ENCODE data around the gene KPNA6. TPM values are rescaled to one million over a fixed set of nuclear protein-coding genes. Genes with fewer than 3 reads are reported as not detected.
A peak's percentile ranks its signal among the peaks of the same experiment; 100 is the strongest.

The KPNA6 gene
- polyA plus RNA-seq, 1 donor (not counting 4 experiments of a cell fraction or from before 2014, with no cell fraction given): 42.6 TPM

DNA sequence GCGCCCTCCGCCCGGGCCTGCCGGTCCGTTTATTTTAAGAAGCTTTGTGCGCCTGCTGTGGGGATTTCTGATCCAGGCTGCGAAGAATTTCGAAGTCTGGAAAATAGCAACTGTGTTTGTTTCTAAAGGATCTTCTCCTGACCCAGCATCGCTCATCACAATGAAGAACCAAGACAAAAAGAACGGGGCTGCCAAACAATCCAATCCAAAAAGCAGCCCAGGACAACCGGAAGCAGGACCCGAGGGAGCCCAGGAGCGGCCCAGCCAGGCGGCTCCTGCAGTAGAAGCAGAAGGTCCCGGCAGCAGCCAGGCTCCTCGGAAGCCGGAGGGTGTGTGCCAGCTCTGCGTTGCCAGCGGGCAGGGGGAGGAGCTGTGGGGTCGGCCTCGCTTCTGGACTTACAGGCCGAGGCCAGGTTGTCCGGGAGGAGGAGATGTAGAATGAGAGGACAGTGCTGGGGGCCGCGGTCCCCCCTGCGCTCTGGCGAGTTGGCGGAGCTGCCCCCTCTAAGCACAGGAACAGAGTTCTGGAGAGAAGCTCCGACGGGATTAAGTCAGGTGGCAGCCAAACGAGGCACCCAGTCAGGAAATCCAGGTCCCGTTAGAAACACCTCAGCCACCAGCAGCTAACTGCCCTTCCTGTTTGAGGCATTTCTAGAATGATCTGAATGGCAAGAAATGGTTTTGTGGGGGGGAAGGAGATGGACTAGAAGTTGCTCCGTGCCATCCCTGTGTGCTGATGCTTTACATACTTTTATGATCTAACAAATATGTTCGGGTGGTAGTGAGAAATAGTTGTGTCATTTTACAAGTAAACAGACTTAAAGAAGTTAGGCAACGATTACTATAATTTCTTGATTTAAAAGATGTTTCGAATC lies 72.6 kb downstream of the KPNA6 start:
- Histone ChIP-seq H3K79me2 (ENCODE audit: control insufficient read depth, insufficient read depth, low read length) (peaks cover 44% of the 10 kb centered on the region), H4K20me1 (ENCODE audit: control insufficient read depth, extremely low read depth, insufficient read depth, low read length) (no peaks in the 10 kb centered on the region)
- dilution Hi-C loops (cut with MboI; ENCODE audit: extremely low pct_ligation_motif_present, low sequenced_read_pairs): no loop called here

DNA sequence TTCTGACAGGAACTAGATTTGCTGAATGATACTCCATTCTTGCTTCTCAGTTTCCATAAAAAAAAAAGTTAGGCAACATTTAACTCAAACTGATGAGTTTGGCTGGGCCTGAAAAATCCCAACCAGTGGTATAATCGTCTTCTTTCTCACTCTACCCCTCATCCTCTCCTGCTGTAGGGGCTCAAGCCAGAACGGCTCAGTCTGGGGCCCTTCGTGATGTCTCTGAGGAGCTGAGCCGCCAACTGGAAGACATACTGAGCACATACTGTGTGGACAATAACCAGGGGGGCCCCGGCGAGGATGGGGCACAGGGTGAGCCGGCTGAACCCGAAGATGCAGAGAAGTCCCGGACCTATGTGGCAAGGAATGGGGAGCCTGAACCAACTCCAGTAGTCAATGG lies 73.2 kb downstream of the KPNA6 start:
- peak overlapping the region; percentile 90 for H3K27ac ChIP-seq (ENCODE audit: control insufficient read depth, insufficient read depth, low read length)
- TF ChIP-seq, protein P1, sequence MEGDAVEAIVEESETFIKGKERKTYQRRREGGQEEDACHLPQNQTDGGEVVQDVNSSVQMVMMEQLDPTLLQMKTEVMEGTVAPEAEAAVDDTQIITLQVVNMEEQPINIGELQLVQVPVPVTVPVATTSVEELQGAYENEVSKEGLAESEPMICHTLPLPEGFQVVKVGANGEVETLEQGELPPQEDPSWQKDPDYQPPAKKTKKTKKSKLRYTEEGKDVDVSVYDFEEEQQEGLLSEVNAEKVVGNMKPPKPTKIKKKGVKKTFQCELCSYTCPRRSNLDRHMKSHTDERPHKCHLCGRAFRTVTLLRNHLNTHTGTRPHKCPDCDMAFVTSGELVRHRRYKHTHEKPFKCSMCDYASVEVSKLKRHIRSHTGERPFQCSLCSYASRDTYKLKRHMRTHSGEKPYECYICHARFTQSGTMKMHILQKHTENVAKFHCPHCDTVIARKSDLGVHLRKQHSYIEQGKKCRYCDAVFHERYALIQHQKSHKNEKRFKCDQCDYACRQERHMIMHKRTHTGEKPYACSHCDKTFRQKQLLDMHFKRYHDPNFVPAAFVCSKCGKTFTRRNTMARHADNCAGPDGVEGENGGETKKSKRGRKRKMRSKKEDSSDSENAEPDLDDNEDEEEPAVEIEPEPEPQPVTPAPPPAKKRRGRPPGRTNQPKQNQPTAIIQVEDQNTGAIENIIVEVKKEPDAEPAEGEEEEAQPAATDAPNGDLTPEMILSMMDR (optimal IDR thresholded peaks at IDR 0.05 in 1 of 3, IDR thresholded peaks at IDR 0.05 in 1 of 3, conservative IDR thresholded peaks at IDR 0.05 in 1 of 3; ENCODE audit: extremely low read depth in 1 of 3, insufficient read depth in 2 of 3, low read length in 3 of 3): no peak
- no peak for TF ChIP-seq EZH2 (IDR thresholded peaks at IDR 0.05; ENCODE audit: low read length)
- dilution Hi-C loops (cut with MboI; ENCODE audit: extremely low pct_ligation_motif_present, low sequenced_read_pairs): no loop called here

More for the DNA sequence above, 72.6 kb downstream of the KPNA6 start:
- peaks cover 3% of the 10 kb centered on the region for H3K9me1 ChIP-seq (ENCODE audit: control insufficient read depth, extremely low read depth, insufficient read depth, low read length)
- peaks cover 19% of the 10 kb centered on the region for H3K4me1 ChIP-seq (ENCODE audit: control insufficient read depth, extremely low read depth, insufficient read depth, low read length)
- peak overlapping the region; percentile 37 for H2AFZ ChIP-seq (ENCODE audit: control insufficient read depth, low read length)
- peak overlapping the region; percentile 90 for H3K9ac ChIP-seq (ENCODE audit: control insufficient read depth, extremely low read depth, insufficient read depth, low read length)
- H3K9me3 ChIP-seq (ENCODE audit: control insufficient read depth, low read depth, low read length): no peaks in the 10 kb centered on the region
- H3K4me2 ChIP-seq (ENCODE audit: control insufficient read depth, extremely low read depth, insufficient read depth, low read depth, low read length): peak overlapping the region; percentile 87
- H3K36me3 ChIP-seq (ENCODE audit: control insufficient read depth in 2 of 2, extremely low read depth in 1 of 2, insufficient read depth in 2 of 2, low read length in 2 of 2): peaks cover 10 to 31% of the 10 kb centered on the region in 2 experiments
- no peaks in the 10 kb centered on the region for H3K27me3 ChIP-seq (ENCODE audit: control insufficient read depth, extremely low read depth, insufficient read depth, low read length)
- DNase-seq (ENCODE audit: low read depth, low spot score): no peak
- peak overlapping the region; percentile 90 for H3K27ac ChIP-seq (ENCODE audit: control insufficient read depth, insufficient read depth, low read length)
- no peak for TF ChIP-seq EZH2 (IDR thresholded peaks at IDR 0.05; ENCODE audit: low read length)
- TF ChIP-seq, protein P1 (optimal IDR thresholded peaks at IDR 0.05 in 1 of 3, IDR thresholded peaks at IDR 0.05 in 1 of 3, conservative IDR thresholded peaks at IDR 0.05 in 1 of 3; ENCODE audit: extremely low read depth in 1 of 3, insufficient read depth in 2 of 3, low read length in 3 of 3): no peak
- peak overlapping the region; percentile 47 to 95 (median 70) for H3K4me3 ChIP-seq (ENCODE audit: control insufficient read depth in 2 of 3, extremely low read depth in 1 of 3, insufficient read depth in 2 of 3, low read depth in 1 of 3, low read length in 3 of 3)
- no peak for FAIRE-seq

More for the DNA sequence above, 73.2 kb downstream of the KPNA6 start:
- no peaks in the 10 kb centered on the region for H3K27me3 ChIP-seq (ENCODE audit: control insufficient read depth, extremely low read depth, insufficient read depth, low read length)
- peaks cover under 1% of the 10 kb centered on the region for H4K20me1 ChIP-seq (ENCODE audit: control insufficient read depth, extremely low read depth, insufficient read depth, low read length)
- no peak for DNase-seq (ENCODE audit: low read depth, low spot score)
- no peaks in the 10 kb centered on the region for H3K9me3 ChIP-seq (ENCODE audit: control insufficient read depth, low read depth, low read length)
- peak overlapping the region; percentile 90 for H3K9ac ChIP-seq (ENCODE audit: control insufficient read depth, extremely low read depth, insufficient read depth, low read length)
- peaks cover 12 to 34% of the 10 kb centered on the region in 2 experiments for H3K36me3 ChIP-seq (ENCODE audit: control insufficient read depth in 2 of 2, extremely low read depth in 1 of 2, insufficient read depth in 2 of 2, low read length in 2 of 2)
- peaks cover 3% of the 10 kb centered on the region for H3K9me1 ChIP-seq (ENCODE audit: control insufficient read depth, extremely low read depth, insufficient read depth, low read length)
- peak overlapping the region in 2 of 3 experiments; percentile 70 to 95 for H3K4me3 ChIP-seq (ENCODE audit: control insufficient read depth in 2 of 3, extremely low read depth in 1 of 3, insufficient read depth in 2 of 3, low read depth in 1 of 3, low read length in 3 of 3)
- FAIRE-seq: no peak
- H2AFZ ChIP-seq (ENCODE audit: control insufficient read depth, low read length): no peak overlapping the region
- peaks cover 19% of the 10 kb centered on the region for H3K4me1 ChIP-seq (ENCODE audit: control insufficient read depth, extremely low read depth, insufficient read depth, low read length)
- peaks cover 48% of the 10 kb centered on the region for H3K79me2 ChIP-seq (ENCODE audit: control insufficient read depth, insufficient read depth, low read length)
- H3K4me2 ChIP-seq (ENCODE audit: control insufficient read depth, extremely low read depth, insufficient read depth, low read depth, low read length): peak overlapping the region; percentile 87
